Astrocyte (in vitro differentiated cells and primary cell): ENCODE data around the gene GDF7.

ENCODE experiments used
- CTCF ChIP-seq: IDR thresholded peaks from 2 replicates; pipeline ENCODE4 v1.5.1; 2011; ENCODE audit warnings: low read depth, mild to moderate bottlenecking, inconsistent platforms, low read length, moderate library complexity; ENCODE audit not compliant: insufficient read depth
- EZH2 ChIP-seq: IDR thresholded peaks from 2 replicates; pipeline ENCODE4 v1.6.1; 2012; ENCODE audit warnings: mild to moderate bottlenecking, low read length, inconsistent platforms; ENCODE audit not compliant: insufficient read depth

GRCh38 chr2:20657522-20658235 is 9.3 kb upstream of the GDF7 start:
- TF ChIP-seq CTCF: no peak
- no peak for TF ChIP-seq EZH2
